HT-29 (cell line): Measurements from ENCODE around the gene TBX4. TPM values are rescaled to one million over a fixed set of nuclear protein-coding genes. Genes with fewer than 3 reads are reported as not detected.

Experiments
- DNase-seq: peaks from one replicate; pipeline ENCODE4 v3.0.0-alpha.2; 2015; ENCODE audit warnings: low spot score
- total RNA-seq: library from RNA; depleted of rRNA; stranded (reverse); fragments of >200 nt; shearing (Covaris generic); gene quantifications from 2 replicates; pipeline ENCODE4 v1.2.3, GENCODE V29; 2014

Gene TBX4
- total RNA-seq, 1 experiment from 2014 or later: not detected

DNA sequence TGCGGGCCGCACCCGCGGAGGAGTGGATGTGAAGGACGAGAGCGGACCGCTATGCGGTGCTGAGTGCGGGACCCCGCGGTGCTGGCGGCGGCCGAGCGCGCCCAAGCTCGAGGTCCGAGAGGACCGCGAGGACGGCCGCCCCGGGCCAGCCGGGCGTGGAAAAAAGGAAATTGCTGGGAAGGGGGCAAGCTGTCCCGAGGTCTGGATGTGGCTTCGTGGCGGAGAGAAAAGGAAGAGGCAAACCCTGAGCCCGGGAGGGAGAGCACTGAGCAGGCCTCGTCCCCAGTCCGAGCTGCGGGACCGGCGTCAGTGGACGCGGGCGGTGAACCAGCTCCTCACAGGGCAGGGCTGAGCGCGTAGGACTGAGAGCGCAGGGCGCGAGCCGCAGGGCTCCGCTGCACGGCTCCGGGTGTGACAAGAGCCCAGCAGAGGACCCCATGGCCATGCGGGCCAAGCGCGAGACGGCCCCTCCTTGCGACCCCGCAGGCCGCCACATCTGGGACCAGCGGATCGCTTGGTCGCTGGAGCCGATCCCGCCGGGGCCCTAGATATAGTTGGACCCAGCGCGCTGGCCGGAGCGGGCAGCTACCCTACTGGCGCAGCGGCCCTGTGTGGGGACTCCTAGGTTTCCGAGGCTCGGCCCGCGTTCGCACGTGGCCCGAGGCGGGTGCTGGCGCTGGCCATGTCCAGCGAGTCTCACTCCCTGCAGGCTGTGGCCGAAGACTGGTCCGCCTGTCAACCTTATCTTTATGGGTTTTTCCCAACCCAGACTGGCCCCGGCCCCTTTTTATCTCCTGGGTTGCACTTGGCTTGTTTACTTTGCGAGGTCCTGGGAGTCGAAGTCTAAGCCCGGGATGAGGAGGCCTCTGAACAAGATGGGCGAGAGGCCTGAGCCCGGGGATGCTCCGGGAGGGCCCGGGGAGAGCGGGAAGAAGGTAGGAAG, 2.4 kb downstream of the TBX4 start:
- DNase-seq: no peak

DNA sequence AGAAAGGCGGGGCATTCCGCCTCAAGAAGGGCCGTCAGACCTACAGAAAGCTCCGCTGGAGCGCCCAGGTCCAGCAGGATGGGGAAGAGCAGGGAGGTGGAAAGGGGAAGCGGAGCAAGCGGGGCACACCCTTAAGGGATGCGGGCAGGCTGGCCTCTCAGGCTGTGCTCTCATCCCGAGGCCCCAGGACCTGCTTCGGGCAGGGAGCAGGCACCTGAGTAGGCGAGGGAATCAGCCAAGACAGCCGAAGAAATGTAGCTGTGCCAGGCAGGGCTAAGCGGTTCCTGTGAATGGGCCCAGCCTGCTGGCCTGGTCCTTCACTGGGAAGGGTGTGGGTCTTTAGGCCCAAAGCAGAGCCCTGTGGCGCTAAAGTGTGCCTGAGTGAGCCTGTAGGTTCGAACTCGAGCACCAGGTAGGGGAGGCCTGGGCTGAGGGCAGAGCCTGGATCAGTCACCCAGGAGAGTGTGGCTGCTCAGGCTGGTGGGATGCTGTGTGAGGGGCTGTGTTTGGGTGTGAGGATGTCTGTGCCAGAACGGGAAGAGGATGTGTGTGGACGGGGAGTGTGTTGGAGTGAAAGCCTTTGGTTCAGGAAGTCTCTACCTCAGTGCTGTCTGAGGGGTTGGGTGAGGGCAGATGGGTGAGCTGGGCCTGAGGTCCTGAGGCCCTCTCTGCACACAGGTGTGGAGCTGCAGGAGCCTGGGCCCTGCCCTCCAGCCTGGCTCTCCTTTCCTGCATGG, 3.3 kb downstream of the TBX4 start:
- DNase-seq: no peak

DNA sequence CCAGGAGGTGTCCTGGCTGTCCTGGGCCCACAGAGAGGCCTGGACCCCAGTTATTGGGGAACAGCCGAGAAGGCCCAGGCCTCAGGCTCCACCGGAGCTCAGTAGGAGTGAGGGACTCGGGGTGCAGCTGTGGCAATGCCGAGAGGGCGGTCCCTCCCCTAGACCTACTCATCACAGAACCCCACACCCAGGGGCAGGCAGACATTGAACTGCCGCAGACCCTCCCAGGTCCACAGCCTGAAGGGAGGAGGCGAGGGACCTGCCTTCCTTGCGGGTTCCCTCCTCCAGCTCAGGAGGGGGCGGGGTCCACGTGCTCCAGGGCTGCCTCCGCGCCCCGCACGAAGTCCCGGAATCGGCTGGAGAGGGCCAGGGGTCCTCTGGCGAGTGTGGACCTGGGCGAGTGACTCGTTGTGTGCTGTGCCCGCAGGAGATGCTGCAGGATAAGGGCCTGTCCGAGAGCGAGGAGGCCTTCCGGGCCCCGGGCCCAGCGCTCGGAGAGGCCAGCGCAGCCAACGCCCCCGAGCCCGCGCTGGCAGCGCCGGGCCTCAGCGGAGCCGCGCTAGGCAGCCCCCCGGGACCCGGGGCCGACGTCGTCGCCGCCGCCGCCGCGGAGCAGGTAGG, 3.9 kb downstream of the TBX4 start:
- no peak for DNase-seq

DNA sequence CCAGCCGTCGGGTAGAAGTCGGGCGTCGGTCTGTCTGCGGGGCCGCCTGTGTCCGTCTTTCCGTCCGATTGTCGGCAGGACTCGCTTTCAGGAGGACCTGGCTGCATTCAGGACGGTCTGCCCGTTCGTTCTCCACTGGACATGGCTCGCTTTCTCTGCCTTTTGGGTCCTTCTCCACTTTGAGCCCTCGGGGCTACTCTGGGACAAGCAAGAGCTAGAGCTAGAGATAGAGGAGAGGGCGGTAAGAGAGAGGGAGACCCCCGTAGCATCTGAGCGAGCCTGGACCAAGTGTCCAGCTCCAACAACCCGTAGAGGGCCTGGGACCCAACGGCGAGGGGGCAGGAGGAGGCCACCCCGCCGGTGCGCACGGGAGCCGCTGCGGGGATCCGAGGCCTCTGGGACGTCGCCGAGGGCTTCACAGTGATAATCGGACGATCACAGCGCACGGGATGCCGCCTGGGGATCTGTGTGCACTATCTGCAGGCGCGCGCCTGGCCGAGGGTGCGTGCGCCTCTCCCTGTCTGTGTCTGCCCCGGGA, 4.5 kb downstream of the TBX4 start:
- DNase-seq: no peak

DNA sequence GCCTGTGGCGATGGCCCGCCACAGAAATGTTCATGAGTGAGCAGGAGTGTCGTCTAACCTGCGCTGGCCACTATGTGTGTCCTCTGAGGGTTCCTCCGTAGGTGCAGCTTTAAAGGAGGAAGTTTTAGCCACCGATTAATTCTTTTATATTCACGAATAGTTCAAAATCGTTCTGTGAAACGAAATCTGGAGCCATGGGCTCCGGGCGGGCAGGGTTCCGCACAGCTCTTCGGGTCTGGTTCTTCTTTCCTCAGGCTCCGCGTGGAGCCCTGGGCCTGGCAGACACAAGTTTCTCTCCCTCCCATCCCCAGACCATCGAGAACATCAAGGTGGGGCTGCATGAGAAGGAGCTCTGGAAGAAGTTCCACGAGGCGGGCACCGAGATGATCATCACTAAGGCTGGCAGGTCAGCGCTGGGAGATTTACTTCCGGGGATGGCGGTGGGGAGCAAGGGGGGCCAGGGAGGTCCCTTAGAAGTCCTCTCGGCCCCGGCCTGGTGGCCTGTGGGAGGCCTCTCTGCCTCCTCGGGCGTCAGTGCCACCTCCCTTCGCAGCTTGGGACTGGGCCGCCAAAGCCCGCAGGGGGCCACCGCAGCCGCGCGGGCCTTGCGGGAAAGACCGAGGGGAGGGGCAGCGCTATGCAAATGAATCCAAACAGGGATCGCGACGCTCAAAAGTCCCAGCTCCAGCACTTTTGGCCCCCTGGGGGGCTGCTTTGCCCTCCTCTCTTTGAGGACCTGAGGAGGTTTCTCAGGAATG, 5.2 kb downstream of the TBX4 start:
- DNase-seq: no peak

DNA sequence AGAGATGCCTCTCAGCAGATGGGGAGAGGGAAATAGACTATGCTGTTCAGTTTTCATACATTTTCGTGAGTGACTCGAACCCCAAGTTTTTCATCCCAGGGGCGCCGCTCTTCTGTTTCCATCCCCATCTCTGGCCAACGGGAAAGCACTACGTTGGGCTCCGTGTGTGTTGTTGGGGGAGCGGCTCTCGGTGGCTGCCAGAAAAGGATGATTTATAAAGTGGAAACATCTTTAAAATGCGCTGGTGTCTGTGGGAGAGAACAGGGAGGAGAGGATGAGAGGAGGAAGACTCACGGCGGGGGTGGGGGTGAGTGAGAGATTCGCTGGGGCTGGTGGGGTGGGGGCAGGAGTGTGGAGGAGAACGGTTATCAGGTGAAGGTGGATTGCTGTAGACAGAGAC, 5.8 kb downstream of the TBX4 start:
- no peak for DNase-seq

DNA sequence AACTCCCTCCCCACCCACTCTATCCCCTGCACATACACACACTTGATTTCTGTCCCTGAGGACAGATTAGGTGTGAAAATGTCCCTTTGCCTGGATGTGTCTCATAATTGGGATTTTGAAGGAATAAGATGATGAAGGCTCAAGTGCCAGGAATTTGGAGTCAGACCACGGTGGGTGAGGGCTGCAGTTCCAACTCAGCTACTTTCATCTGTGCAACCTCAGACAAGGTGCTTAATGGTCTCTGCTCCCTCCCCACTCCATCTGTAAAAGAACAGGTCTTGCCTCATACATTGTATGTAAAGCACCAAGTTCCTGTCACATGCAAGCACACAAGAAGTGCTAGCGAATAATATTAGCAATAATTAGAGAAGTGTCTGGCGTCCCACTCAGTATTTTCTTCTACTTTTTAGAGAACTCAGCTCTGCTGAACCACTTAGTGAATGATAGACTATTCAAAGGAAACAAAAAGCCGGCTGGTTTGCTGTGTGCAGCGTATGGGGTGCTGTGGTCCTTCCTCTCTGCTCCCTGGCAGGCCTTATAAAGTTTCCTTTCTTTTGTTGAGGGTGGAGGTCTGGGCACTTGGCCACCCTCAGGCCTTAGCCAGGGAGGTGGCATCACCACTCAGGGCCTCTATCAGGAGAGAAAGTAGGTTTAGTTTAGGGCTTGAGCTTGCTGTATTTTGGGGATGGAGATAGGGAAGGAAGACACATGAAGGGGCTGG, 6.4 kb downstream of the TBX4 start:
- DNase-seq: no peak

DNA sequence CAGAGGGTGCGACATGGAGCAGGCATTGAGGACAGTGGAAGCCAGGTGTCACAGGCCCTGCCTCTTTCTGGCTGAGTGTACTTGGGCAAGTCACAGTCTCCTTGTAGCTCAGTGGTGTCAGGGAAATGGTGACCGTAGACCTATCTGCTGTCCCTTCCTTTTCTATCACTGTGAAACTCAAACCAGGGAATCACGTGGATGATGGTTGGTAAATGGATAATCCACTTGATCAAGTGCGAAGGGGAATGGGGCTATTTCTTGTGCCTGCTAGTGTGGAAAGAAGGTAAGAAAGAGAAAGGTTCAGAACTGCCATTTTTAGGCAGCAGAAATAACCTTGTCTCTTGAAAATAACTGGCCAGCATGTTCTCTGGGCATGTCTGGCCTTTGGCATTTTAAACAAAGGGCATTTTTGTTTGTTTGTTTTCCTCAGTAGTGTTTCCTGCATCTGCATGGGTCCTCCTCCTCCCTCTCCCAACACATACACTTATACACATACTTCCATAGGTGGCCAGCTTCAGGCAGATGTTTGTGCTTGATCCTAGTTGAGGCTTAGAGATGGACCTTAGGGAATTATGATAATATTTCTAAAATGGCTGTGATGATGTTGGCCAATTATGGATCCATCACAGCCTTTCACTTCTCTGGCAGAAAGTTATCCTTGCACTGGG, 7.1 kb downstream of the TBX4 start:
- no peak for DNase-seq

DNA sequence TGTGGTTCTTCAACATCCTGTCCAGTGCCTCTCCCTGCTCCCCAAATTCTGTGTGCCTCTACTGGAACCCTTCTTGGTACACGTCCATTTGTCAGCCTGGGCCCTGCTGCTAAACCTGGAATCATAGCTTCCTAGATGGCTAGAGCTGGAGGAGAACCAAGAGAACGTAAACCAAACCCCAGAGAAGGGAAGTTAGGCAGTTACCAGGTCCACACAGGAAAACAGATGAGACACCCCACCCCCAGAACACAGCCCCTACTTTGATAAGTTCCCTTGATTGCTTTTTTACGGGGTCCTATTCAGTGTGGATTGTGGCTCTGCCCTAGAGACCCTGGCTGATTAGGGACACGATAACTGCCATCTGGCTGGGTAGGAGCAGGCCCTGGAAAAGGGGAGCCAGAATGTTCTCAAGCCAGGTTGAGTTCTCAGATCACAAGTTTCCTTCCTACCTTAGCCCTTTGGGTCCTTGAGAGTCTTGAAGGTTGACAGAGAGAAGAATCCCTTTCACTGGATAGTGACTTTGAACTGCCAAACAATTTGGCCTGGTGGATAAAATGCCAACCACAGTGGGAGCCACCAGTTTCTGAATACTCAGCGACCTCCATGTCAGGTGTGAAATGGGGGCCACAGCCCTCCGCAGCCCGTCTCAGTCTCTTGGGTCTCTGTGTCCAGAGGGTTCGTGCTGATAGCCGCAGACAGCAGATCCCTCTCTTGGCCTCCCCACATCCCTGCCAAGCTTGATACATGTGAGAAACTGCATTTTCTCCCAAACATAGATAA, 7.9 kb downstream of the TBX4 start:
- no peak for DNase-seq

DNA sequence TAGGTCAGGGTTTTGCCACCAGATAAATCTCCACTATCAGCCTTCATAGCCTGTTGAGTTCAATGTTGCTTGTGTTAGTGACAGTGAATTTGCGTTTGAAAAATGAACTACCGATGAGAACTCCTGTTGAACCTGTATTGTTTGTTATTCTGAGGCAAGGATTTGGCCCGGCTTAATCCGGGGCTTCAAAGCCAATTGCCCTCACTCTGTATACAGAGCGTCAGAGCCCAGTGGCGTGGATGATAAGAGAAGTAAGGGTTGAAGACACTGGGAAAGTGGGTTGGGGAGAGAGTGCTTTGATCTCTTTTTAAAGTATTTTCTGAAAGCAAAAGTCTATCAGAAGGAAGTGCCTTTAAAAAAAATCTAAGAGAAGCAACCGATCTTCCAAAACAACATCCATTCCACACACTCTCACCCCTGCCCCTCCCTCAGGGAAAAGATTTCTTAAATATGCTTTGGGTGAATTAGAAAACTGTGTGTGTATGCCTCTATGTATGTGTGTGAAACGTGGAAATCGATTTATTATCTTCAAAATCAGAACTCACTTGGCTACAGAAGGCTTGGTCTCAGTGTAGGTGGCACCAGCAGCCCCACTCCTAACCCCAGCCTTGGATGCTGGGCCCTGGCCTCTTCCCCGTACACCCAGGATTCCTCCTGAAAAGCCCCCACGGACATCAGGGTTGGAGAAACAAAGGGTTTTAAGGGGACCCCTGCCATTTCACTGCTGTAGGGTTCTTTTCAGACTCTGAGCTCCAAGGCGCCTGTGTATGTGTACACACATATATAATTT, 8.8 kb downstream of the TBX4 start:
- DNase-seq: no peak

DNA sequence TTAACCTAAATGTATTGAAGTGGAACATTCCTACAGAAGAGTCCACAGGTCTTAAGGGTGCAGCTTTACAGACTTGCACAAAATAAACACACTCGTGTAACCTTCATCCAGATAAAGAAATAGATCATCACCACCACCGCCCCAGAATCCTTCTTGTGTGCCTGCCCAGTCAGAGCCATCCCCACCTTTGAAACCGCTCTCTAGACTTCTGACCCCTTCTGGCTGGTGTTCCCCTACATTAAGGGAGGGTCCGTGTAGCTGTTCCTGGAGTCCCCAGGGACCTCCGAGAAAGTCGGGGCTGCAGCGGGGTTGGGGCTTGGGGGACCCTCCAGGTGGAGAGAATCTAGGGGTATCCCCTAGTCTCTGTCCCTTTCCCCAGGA, 9.4 kb downstream of the TBX4 start:
- no peak for DNase-seq

DNA sequence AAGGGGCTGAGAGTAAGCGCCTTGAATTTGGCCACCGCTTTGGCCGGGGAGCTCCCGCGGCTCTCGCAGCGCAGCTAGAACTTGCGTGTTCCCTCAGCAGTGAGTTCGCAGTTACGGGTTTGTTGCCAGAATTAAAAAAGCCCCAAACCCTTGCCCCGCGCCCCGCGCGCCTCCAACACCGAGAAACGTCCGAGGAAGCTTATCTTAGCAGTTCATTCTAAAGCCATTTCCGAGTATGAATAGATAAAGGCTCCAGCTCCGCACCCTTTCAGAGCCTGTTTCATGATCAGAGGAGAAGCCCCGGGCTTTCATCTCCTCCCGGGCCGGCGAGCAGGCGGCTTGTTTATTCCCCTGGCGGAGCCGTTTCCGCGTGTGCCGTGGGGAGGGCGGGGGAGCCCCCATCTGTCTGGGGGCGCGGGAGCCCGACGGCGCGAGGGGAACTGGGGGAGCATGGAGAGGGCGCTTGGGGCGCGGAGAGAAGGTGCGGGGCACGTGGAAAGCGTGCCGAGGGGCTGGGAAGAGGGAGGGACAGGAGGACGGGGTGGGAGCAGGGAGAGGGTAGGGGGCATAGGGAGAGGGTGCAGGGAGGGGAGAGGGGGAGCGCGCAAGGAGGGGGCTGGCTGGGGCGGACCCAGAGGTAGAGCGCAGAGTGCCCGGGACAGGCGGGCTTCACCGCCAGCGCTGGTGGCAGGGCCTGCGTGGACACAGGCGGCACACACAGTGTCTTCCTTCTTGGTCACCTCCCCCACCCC, 9.9 kb downstream of the TBX4 start:
- no peak for DNase-seq

DNA sequence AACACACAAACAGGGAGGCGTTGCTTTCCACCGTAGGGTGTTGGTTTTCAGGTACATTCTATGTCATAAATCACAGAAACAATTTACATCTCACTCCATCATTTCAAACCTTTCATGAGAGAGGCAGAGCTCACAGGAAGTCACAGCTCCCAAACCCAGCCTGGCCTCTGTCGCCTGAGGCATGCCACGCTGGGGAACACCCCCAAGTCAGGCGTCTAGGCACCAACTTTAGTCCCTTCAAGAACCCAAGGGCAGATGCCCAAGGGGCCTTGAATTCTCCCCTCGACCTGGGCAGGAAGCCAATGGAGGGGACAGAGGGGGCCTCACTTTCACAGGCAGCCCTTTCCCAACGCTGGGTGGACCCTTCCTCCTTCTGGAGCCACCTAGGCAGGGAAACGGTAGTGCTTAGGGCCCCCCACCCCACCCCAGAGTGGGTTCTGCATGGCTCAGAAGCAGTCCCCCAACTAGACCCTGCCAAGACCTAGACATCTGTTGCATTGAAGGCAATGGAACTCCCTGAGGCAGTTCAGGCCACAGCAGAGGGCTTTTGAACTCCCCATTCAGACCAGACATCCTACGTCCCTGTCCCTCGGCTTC, 10.6 kb downstream of the TBX4 start:
- DNase-seq: no peak

DNA sequence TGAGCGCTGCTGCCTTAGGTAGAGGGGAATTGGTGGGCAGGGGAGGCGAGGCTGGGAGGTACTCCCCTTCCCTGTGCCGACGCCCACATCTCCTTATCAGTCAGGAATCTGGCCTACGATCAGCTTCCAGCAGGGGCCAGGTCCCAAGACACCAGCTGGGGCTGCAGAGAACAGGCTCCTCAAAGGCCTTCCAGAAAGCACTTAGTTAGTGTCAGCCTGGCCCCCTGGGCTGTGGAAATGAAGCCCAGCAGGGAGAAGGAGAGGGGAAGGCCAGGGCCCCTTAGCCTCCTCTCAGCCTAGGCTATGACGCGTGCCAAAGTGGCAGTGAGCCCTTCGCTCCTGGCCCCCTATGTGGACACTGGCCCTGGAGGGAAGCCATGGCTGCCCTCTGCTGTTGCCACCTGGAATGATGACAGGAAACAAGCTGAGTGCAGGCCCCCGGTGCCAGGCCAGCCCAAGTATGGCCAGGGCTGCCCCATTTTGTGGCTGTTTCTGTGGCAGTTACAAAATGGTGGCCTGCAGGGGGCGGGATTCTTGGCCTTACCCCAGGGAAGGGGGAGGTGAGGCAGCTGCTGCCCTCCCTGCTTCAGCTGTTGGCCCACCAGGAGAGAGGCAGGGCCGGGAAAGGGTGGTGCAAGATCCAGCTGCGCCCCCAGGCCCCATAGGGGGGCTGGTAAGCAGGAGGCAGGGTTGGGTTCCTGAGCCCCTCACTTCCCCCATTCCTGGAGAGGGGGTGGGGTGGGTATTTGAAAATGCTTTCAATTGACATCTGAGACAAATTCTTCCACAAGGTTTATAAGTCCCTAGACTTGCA, 11.3 kb downstream of the TBX4 start:
- DNase-seq: no peak

DNA sequence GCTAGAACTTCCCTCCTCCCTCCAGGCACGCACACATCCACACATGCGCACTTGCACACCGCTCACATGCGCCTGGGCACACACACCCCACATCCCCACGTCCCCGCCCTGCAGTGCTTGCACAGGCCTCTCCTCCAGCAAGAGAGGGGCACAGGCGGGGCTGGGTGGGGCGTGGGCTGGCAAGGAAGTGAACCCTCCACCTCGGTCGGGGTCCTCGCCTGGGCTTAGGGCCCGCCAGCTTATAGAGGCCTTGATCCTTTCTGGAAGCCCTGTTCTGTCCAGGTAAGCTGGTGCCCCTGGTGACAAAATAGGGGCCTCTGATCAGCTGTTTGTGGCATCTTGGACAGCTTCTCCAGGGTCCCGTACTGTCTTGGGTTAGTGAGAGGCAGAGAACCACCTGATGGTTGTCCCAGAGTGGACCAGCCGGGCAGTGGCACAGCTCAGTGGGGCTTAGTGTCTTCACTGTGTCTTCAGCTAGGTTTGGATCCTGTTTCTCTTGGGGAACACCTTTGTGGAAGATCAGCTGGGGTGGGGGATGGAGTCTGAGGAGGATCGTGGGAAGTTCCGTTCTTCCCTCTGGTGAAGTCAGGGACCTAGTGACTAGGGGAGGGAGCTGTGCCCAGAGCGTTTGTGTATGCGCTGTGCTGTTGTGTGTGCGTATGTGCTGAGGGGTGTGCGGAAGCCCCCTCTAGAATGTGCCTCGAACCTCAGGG, 12.1 kb downstream of the TBX4 start:
- no peak for DNase-seq

DNA sequence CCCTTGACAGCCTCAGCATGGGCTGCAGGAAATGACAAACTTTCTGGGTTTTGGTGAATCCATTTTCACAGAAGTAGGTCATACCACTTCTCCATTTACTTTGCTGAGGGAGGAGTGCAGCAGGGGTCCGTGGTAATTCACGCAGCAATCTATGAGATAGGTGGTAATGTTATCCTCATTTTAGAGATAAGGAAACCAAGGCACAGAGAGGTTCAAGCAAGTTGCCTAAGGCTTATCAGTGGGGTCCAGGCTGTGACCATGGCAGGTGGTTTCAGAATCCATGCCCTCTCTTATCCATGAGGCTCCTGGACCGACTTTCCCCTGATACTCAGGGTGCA, 12.6 kb downstream of the TBX4 start:
- no peak for DNase-seq
